GM10266 (cell line): ENCODE data around the gene ETF1.
A peak's percentile ranks its signal among the peaks of the same experiment; 100 is the strongest.

Experiments
- DNase-seq: peaks from one replicate; pipeline ENCODE4 v3.0.0; 2012; ENCODE audit errors: extremely low spot score
- CTCF ChIP-seq: IDR thresholded peaks from 2 replicates; pipeline ENCODE4 v1.5.1; 2012; ENCODE audit warnings: mild to moderate bottlenecking, low read depth; ENCODE audit not compliant: control insufficient read depth, insufficient read depth; ENCODE audit errors: missing control alignments

Gene ETF1

GRCh38 chr5:138580001-138580400 is 37.0 kb upstream of the ETF1 start:
- TF ChIP-seq CTCF = no peak
- no peak for DNase-seq

GRCh38 chr5:138579517-138579863 is 36.5 kb upstream of the ETF1 start:
- no peak for TF ChIP-seq CTCF

GRCh38 chr5:138577452-138577851 is 34.4 kb upstream of the ETF1 start:
- no peak for TF ChIP-seq CTCF
- no peak for DNase-seq

More at GRCh38 chr5:138579517-138579863, 36.5 kb upstream of the ETF1 start:
- no peak for DNase-seq

GRCh38 chr5:138575194-138576015 is 32.4 kb upstream of the ETF1 start, which contains the start of gene HSPA9:
TSS of gene HSPA9 (minus strand) at chr5:138575401. CDS start at chr5:138575318, 83 bp downstream.
- peak; percentile 97 for DNase-seq
- TF ChIP-seq CTCF = no peak

- DNase-seq = peak; percentile 9
- TF ChIP-seq CTCF = no peak
These were observed 31.7 kb upstream of the ETF1 start for GRCh38 chr5:138574744-138575193.

- DNase-seq = no peak
- no peak for TF ChIP-seq CTCF
These were observed 31.1 kb upstream of the ETF1 start for GRCh38 chr5:138573949-138574670.

GRCh38 chr5:138573223-138573622 is 30.2 kb upstream of the ETF1 start:
- no peak for TF ChIP-seq CTCF
- DNase-seq = no peak
